Fibroblast of pulmonary artery (primary cell): Measurements from ENCODE around the gene PPP1CA.
A peak's percentile ranks its signal among the peaks of the same experiment; 100 is the strongest.

Source experiments
- DNase-seq: peaks from one replicate; pipeline ENCODE4 v3.0.0-alpha.2; 2010; ENCODE audit warnings: low read depth
- H3K4me3 ChIP-seq: replicated peaks from 2 replicates; pipeline ENCODE4 v1.5.1; 2011; ENCODE audit warnings: low read depth, mild to moderate bottlenecking, control low read depth, low read length, moderate library complexity
- TF ChIP-seq, protein P1 (sequence below): IDR thresholded peaks from 2 replicates; pipeline ENCODE4 v1.5.1; 2011; ENCODE audit warnings: mild to moderate bottlenecking, control low read depth, low read length, inconsistent platforms; ENCODE audit errors: missing control alignments

PPP1CA gene

DNA sequence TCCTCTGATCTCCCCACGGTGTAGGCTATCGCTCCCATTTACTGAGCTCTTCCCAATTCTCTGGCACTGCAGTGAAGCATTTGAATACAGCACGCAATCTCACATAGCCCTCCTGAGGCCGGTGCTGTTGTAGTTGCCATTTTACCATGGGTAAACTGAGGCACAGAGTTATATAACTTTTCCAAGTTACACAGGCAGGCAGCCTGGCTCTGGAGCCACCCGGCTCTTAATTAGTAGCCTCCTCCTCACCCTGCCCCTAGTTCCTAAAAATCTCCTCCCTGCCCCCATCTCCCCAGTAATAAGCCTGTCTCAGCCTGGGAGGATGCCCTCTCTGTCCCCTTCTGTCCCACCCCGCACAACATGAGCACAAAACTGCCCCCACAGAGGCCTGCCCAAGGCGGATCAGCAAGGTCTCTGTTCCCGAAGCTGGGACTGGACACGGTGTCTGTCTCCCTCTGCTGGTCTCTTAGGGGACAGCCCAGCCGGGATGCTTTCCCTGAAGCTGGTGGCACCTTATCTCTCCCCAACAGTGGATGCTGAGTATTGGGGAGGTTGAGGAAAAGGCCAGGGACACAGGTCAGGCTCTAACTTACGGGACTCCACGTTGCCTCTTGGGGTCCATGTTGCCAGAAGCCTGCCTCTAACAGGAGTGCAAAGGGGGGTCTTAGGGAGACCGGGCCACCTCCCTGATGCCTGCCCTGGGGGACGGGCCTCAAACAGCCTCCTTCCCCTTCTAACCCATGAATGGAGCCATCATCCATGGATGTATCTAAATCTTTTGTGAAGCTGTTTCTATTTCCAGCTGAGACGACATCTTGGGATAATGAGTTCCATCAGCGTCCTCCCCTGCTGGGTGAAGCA is 19.2 kb downstream of the PPP1CA start:
- H3K4me3 ChIP-seq = no peak overlapping the region
- TF ChIP-seq, protein P1, sequence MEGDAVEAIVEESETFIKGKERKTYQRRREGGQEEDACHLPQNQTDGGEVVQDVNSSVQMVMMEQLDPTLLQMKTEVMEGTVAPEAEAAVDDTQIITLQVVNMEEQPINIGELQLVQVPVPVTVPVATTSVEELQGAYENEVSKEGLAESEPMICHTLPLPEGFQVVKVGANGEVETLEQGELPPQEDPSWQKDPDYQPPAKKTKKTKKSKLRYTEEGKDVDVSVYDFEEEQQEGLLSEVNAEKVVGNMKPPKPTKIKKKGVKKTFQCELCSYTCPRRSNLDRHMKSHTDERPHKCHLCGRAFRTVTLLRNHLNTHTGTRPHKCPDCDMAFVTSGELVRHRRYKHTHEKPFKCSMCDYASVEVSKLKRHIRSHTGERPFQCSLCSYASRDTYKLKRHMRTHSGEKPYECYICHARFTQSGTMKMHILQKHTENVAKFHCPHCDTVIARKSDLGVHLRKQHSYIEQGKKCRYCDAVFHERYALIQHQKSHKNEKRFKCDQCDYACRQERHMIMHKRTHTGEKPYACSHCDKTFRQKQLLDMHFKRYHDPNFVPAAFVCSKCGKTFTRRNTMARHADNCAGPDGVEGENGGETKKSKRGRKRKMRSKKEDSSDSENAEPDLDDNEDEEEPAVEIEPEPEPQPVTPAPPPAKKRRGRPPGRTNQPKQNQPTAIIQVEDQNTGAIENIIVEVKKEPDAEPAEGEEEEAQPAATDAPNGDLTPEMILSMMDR = no peak
- DNase-seq = peak; percentile 85

DNA sequence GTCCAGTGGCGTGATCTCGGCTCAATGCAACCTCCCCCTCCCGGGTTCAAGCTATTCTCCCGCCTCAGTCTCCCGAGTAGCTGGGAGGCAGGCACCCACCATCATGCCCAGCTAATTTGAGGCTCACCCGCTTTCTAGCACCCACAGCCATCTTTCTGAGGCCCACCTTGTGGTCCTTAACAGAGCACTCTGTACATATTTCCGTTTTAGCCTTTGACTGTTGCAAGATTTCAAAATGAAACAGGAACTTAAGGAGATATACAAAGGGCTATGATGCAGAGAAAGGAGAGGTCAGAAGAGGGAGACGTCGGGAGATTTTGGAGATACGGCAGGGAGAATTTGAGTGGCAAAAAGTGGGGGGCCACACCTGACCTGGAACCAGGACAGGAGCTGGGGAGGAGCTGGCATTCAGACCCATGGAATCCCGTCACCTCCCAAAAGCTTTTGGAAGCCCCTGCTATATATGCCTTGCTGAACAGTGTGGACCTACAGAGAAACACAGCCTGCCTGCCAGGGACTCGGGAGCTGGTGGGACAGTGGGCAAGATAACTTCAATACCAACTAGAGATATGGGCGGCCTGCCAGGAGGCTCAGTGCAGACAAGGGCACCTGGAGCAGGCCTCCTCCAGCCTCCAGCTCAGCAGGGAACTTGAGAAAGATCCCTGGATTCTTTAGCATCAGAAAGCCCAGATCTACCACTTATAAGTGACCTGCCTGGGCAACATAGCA is 20.2 kb downstream of the PPP1CA start:
- no peak overlapping the region for H3K4me3 ChIP-seq
- DNase-seq = no peak
- TF ChIP-seq, protein P1 = no peak

DNA sequence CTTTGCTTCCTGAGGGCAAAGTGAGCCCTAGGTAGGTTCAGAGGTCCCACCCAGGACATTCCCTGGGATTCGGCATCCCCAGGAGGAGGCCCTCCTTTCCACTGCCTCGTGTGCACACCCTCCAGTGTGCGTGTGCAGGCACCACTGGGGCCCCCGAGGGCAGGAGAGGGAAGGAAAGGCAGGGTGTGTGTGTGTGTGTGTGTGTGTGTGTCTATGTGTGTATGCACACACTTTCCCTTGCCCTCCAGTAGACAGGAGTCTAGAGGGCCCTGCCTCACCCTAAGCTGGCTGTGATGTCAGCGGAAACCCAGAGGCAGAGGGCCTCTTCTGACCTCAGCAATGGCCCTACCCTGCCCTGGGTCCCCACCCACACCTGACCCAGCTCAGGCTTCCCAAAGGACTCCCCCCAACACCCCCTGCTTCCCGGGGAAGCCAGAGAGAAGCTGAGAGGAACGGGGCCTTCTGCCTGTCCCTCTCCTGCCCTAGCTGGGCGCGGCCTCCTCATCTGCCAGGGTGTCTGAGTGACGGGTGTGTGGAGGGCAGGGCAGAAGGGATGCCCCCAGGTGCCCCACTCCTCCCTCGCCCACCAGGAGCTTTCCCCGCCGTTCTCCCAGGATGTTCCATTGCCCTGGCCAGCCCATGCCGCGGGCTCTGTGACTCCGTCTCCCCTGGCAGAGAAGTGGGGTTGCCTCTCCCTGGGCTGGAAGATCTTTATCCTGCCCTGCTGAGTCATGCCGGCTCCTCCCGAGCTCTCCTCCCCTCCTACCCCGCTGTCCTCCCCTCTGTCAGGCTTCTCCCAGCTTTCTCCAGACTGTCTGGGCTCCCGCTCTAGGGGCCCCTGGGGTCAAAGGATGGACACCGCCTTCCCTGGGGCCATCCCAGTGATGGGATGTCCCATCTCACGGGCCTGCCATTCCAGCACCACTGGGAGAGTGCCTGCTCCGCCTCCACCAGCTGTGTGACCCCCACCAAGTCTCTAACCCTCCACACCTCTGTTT is 22.3 kb downstream of the PPP1CA start:
- DNase-seq = no peak
- TF ChIP-seq, protein P1 = no peak
- H3K4me3 ChIP-seq = no peak overlapping the region

DNA sequence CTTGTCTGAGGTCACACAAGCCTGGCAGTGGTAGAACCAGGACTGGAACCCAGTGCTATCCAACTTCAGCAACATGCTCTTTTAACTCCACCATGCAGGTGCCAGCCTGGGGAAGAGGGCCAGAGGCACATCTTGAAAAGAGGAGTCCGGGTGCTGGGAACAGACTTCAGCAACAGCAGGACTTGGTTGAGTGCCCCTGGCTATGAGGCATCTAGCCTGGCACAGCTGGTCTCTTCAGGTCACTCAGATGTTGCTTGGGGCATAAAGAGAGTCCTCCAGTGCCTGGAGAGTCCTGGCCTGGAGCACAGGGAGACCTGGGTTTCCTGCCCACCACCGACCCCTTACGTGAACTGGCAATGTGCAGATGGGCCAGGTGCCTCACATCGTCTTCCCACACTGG is 23.1 kb downstream of the PPP1CA start:
- TF ChIP-seq, protein P1 = no peak
- H3K4me3 ChIP-seq = no peak overlapping the region

DNA sequence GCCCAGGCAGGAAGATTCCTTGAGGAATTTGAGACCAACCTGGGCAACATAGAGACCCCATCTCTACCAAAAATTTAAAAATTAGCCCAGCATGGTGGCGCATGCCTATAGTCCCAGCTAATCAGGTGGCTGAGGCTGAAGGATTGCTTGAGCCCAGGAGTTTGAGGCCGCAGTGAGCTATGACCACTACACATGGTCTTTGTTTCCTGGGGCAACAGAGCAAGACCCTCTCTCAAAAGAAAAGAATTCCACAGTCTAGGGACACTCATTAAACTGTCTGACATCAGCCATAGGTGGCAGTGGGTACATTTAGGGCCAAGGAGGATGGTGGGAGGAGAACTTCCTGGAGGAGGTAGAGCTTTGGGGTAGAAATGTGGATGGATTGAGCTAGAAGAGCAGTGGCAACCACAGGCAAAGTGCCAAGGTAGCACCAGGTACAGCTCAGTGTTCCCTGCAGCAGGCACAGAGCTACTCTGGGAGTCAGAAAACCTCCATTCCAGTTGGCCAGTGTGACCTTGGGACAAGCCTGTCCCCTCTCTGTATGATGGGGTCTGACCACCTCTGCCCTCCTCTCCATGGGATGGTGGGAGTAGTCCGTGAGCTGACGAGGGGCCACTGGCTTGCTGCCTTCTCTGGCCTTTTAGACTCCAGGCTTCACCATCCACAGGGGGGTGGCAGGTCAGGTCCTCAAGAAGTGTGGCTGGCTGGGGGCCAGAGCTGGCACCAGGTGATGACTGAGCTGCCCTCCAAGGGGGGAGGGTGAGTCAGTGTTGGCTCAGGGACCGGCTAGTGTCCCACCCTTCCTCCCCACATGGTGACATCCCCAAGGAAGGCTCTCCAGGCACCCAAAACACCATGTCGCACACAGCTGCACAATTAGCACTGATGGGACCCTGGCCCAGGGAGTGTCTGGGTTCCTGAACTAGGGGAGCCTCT is 24.5 kb downstream of the PPP1CA start:
- H3K4me3 ChIP-seq = no peak overlapping the region
- TF ChIP-seq, protein P1 = no peak

More for the DNA sequence above, 23.1 kb downstream of the PPP1CA start:
- no peak for DNase-seq

More for the DNA sequence above, 24.5 kb downstream of the PPP1CA start:
- no peak for DNase-seq
